Endothelial cell (in vitro differentiated cells): ENCODE results near the gene CAND2. TPM values are rescaled to one million over a fixed set of nuclear protein-coding genes. Genes with fewer than 3 reads are reported as not detected.
"Not testable (repeated sequence)": the region's sequence is repeated elsewhere in the genome, so short reads cannot be mapped to it uniquely, and the experiment has no call there.

Experiments
- DNase-seq: peaks from one replicate; pipeline ENCODE4 v3.0.0; 2021; ENCODE audit warnings: low spot score
- H3K27ac Mint-ChIP-seq: one replicate; pipeline ENCODE4 v1.8.0; 2021; ENCODE audit warnings: mixed read lengths, inconsistent platforms; ENCODE audit not compliant: unreplicated experiment
- H3K27me3 Mint-ChIP-seq: one replicate; pipeline ENCODE4 v1.8.0; 2021; ENCODE audit warnings: mild to moderate bottlenecking, moderate library complexity, mixed read lengths, inconsistent platforms; ENCODE audit not compliant: unreplicated experiment
- H3K36me3 Mint-ChIP-seq: one replicate; pipeline ENCODE4 v1.8.0; 2021; ENCODE audit warnings: mild to moderate bottlenecking, low read depth, mixed read lengths, inconsistent platforms; ENCODE audit not compliant: unreplicated experiment
- H3K4me1 Mint-ChIP-seq: one replicate; pipeline ENCODE4 v1.8.0; 2021; ENCODE audit warnings: mild to moderate bottlenecking, mixed read lengths, inconsistent platforms; ENCODE audit not compliant: unreplicated experiment
- H3K4me3 Mint-ChIP-seq: one replicate; pipeline ENCODE4 v1.8.0; 2021; ENCODE audit warnings: mild to moderate bottlenecking, mixed read lengths, inconsistent platforms; ENCODE audit not compliant: unreplicated experiment
- H3K9me3 Mint-ChIP-seq: one replicate; pipeline ENCODE4 v1.8.0; 2021; ENCODE audit warnings: mixed read lengths, inconsistent platforms; ENCODE audit not compliant: unreplicated experiment
- CTCF ChIP-seq: fragments of 200-600 bp; sonication (generic); IDR thresholded peaks from one replicate; pipeline ENCODE4 v1.5.0; 2021; ENCODE audit warnings: antibody characterized with exemption; ENCODE audit not compliant: unreplicated experiment
- total RNA-seq: library from RNA; stranded (reverse); fragmentation: NEBNext Ultra II Directional; extraction: Animal tissue kit (Norgen Biotek cat#: 25700); gene quantifications from one replicate; pipeline ENCODE4 v1.2.1, GENCODE V29; 2021; ENCODE audit not compliant: unreplicated experiment

The CAND2 gene
- total RNA-seq, 1 donor from 2014 or later, result 1.8 TPM

- H3K27me3 Mint-ChIP-seq, result peaks cover 4% of the 10 kb centered on the region
- no peaks in the 10 kb centered on the region for H3K36me3 Mint-ChIP-seq
- H3K4me1 Mint-ChIP-seq, result peaks cover 16% of the 10 kb centered on the region
- H3K27ac Mint-ChIP-seq, result no peak overlapping the region
- no peak for TF ChIP-seq CTCF
- peaks cover 8% of the 10 kb centered on the region for H3K9me3 Mint-ChIP-seq
- H3K4me3 Mint-ChIP-seq, result no peak overlapping the region
- DNase-seq, result no peak
Observed at GRCh38 chr3:12774619-12775018, 21.9 kb upstream of the CAND2 start.

GRCh38 chr3:12775226-12775625, 21.3 kb upstream of the CAND2 start:
- H3K4me3 Mint-ChIP-seq, result no peak overlapping the region
- peaks cover 16% of the 10 kb centered on the region for H3K4me1 Mint-ChIP-seq
- H3K9me3 Mint-ChIP-seq, result peaks cover 8% of the 10 kb centered on the region
- no peak for TF ChIP-seq CTCF
- no peak for DNase-seq
- no peaks in the 10 kb centered on the region for H3K36me3 Mint-ChIP-seq
- no peak overlapping the region for H3K27ac Mint-ChIP-seq
- H3K27me3 Mint-ChIP-seq, result peaks cover 3% of the 10 kb centered on the region

GRCh38 chr3:12775970-12776369, 20.5 kb upstream of the CAND2 start:
- H3K9me3 Mint-ChIP-seq, H3K27ac Mint-ChIP-seq, DNase-seq, H3K27me3 Mint-ChIP-seq, H3K36me3 Mint-ChIP-seq, H3K4me3 Mint-ChIP-seq: not testable (repeated sequence)
- peaks cover 16% of the 10 kb centered on the region for H3K4me1 Mint-ChIP-seq

GRCh38 chr3:12777171-12777570, 19.3 kb upstream of the CAND2 start:
- H3K4me1 Mint-ChIP-seq, result peaks cover 12% of the 10 kb centered on the region
- H3K4me3 Mint-ChIP-seq, result no peak overlapping the region
- no peak for DNase-seq
- H3K27ac Mint-ChIP-seq, result no peak overlapping the region
- H3K27me3 Mint-ChIP-seq, result peaks cover 1% of the 10 kb centered on the region
- no peaks in the 10 kb centered on the region for H3K36me3 Mint-ChIP-seq
- peaks cover 8% of the 10 kb centered on the region for H3K9me3 Mint-ChIP-seq
- TF ChIP-seq CTCF, result no peak

GRCh38 chr3:12780751-12781150, 15.7 kb upstream of the CAND2 start:
- Mint-ChIP-seq H3K36me3 (no peaks in the 10 kb centered on the region), H3K9me3 (no peaks in the 10 kb centered on the region), H3K27me3 (no peaks in the 10 kb centered on the region), H3K27ac (no peak overlapping the region), H3K4me1 (no peaks in the 10 kb centered on the region), H3K4me3 (no peak overlapping the region)
- no peak for DNase-seq
- no peak for TF ChIP-seq CTCF
